Prostate gland (tissue), 2 donors: ENCODE results near the gene RPS6KA2. TPM values are rescaled to one million over a fixed set of nuclear protein-coding genes. Genes with fewer than 3 reads are reported as not detected.

ENCODE experiments used
- DNase-seq: peaks from one replicate; pipeline ENCODE4 v3.0.0-alpha.2; 2019; ENCODE audit warnings: low spot score
- H3K27ac ChIP-seq, 2 donors: fragments of 200-600 bp; sonication (generic); 2 replicates each; pipeline ENCODE4 v1.5.1; 2017 to 2019
- H3K27me3 ChIP-seq: fragments of 200-600 bp; sonication (generic); replicated peaks from 2 replicates; pipeline ENCODE4 v1.5.1; 2019; ENCODE audit not compliant: insufficient read depth
- H3K36me3 ChIP-seq, 2 donors: fragments of 200-600 bp; sonication (generic); 1 replicate in 1 of 2; 2 replicates in 1 of 2; pipeline versions ENCODE4 v1.5.1 to v1.8.1; 2017 to 2019
- H3K4me1 ChIP-seq: fragments of 200-600 bp; sonication (generic); replicated peaks from 2 replicates; pipeline ENCODE4 v1.5.1; 2019
- H3K4me3 ChIP-seq, 2 donors: fragments of 200-600 bp; sonication (generic); 2 replicates each; pipeline ENCODE4 v1.5.1; 2017 to 2019
- H3K9me3 ChIP-seq: fragments of 200-600 bp; sonication (generic); 2 replicates; pipeline ENCODE4 v1.5.1; 2017
- POLR2A ChIP-seq: fragments of 450-650 bp; IDR thresholded peaks from one replicate; pipeline ENCODE4 v1.6.1; 2016; ENCODE audit warnings: antibody characterized with exemption, mild to moderate bottlenecking
- POLR2AphosphoS5 ChIP-seq: sonication (generic); formaldehyde crosslinking; IDR thresholded peaks from one replicate; pipeline ENCODE4 v1.6.1; 2017; ENCODE audit warnings: antibody characterized with exemption
- WGBS: methylation state at CpG from one replicate; pipeline ENCODE4 v1.1.5; 2018; 5-methylcytosine and 5-hydroxymethylcytosine counted together
- intact Hi-C: fragments of 100-400 bp; cut with DNase I; formaldehyde crosslinking; loops from one replicate; pipeline ENCODE4 v1.14.2; 2022
- total RNA-seq, 2 donors: library from RNA; depleted of rRNA; stranded (reverse); fragments of >200 nt; gene quantifications; one replicate each; pipeline ENCODE4 v1.1.0, GENCODE V29; 2016
- TF ChIP-seq, protein P1 (sequence below), 4 experiments: fragments of 200-600 bp in 2 of 4; fragments of 450-650 bp in 2 of 4; sonication (generic) in 2 of 4; IDR thresholded peaks; 1 replicate in 3 of 4; 2 replicates in 1 of 4; pipeline ENCODE4 v1.5.1; 2016 to 2019; ENCODE audit warnings: antibody characterized with exemption in 4 of 4, mild to moderate bottlenecking in 2 of 4, moderate library complexity in 2 of 4

RPS6KA2 gene
- total RNA-seq, 2 donors from 2014 or later = 32.2 to 44.3 TPM

DNA sequence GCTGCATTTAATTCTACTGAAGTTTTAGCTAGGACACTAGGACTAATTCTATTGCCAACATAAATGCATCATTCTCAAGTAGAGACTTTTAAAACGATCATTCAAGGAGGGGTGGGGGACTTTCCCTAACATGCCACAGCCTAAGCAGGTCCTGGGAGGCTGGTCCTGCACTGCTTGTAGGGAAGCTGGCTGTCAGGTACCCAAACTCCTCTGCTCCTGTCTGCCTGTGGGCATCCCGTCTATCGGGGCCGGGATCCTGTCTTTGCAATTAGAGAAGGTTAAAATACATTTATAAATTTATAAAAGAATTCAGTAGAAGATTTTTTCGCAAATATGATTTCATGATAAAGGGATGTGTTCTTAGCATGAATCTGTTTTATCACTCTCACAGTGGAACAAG is 192.7 kb downstream of the RPS6KA2 start:
- TF ChIP-seq POLR2A = no peak
- TF ChIP-seq POLR2AphosphoS5 = no peak
- DNase-seq = no peak

DNA sequence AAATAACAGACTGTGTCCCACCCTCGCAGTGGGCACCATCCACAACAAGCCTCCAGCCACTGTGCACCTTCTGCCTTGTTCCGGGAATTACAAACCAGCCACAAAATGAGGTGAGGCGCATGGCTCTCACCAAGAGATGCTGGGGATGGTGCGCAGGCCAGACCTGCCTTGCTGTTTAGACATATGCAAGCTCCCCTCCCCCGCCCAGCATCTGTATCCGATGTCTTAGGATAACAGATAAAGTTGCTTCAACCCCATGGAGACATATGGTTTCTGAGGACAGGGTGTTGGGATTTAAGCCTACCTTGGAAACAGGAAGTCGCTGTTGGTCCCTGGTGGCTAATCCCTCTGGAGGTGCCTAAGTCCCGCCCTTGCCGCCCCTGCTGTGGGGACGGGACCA is 194.0 kb downstream of the RPS6KA2 start:
- no peak for DNase-seq
- TF ChIP-seq POLR2AphosphoS5 (no peak), POLR2A (no peak)
- TF ChIP-seq, protein P1, sequence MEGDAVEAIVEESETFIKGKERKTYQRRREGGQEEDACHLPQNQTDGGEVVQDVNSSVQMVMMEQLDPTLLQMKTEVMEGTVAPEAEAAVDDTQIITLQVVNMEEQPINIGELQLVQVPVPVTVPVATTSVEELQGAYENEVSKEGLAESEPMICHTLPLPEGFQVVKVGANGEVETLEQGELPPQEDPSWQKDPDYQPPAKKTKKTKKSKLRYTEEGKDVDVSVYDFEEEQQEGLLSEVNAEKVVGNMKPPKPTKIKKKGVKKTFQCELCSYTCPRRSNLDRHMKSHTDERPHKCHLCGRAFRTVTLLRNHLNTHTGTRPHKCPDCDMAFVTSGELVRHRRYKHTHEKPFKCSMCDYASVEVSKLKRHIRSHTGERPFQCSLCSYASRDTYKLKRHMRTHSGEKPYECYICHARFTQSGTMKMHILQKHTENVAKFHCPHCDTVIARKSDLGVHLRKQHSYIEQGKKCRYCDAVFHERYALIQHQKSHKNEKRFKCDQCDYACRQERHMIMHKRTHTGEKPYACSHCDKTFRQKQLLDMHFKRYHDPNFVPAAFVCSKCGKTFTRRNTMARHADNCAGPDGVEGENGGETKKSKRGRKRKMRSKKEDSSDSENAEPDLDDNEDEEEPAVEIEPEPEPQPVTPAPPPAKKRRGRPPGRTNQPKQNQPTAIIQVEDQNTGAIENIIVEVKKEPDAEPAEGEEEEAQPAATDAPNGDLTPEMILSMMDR (IDR thresholded peaks at IDR 0.05) = no peak
- Histone ChIP-seq H3K36me3 (no peaks in the 10 kb centered on the region), H3K4me3 (no peak overlapping the region), H3K27me3 (no peaks in the 10 kb centered on the region), H3K4me1 (no peaks in the 10 kb centered on the region), H3K27ac (no peak overlapping the region), H3K9me3 (no peaks in the 10 kb centered on the region)
- intact Hi-C loops = no loop called here
- 94% methylated on average over 10 of the region's 10 CpGs for WGBS

More for the DNA sequence above, 192.7 kb downstream of the RPS6KA2 start:
- no peak overlapping the region for H3K4me3 ChIP-seq
- H3K27ac ChIP-seq = no peak overlapping the region
- WGBS = 76% methylated on average over 5 of the region's 5 CpGs
- no peaks in the 10 kb centered on the region for H3K9me3 ChIP-seq
- H3K27me3 ChIP-seq = no peaks in the 10 kb centered on the region
- no peaks in the 10 kb centered on the region for H3K36me3 ChIP-seq
- intact Hi-C loops = no loop called here
- no peaks in the 10 kb centered on the region for H3K4me1 ChIP-seq

DNA sequence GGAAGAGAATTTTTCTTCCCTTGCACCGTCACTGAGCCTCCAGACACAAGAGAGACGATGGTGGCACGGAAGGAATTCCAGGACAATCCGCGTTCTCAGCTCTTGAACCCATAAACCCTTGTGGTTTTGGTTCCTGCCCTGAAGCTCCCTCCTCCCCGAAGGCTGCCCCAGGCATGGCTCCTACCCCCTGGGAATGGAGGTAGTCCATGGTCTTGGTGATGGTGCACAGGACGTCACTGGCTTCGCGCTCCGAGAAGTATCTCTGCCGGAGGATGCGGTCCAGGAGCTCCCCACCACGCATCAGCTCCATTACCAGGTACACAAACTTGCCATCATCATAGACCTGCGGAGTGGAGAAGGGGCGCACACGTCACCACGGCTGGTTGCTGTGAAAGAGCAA is 196.8 kb downstream of the RPS6KA2 start:
- 95% methylated on average over 17 of the region's 17 CpGs for WGBS
- intact Hi-C loops = no loop called here
- no peak for DNase-seq
- Histone ChIP-seq H3K27me3 (no peaks in the 10 kb centered on the region), H3K4me1 (no peaks in the 10 kb centered on the region), H3K4me3 (no peak overlapping the region), H3K36me3 (no peaks in the 10 kb centered on the region), H3K27ac (no peak overlapping the region), H3K9me3 (no peaks in the 10 kb centered on the region)
- TF ChIP-seq POLR2AphosphoS5 = no peak
- TF ChIP-seq POLR2A = no peak
- TF ChIP-seq, protein P1 (IDR thresholded peaks at IDR 0.05) = no peak

DNA sequence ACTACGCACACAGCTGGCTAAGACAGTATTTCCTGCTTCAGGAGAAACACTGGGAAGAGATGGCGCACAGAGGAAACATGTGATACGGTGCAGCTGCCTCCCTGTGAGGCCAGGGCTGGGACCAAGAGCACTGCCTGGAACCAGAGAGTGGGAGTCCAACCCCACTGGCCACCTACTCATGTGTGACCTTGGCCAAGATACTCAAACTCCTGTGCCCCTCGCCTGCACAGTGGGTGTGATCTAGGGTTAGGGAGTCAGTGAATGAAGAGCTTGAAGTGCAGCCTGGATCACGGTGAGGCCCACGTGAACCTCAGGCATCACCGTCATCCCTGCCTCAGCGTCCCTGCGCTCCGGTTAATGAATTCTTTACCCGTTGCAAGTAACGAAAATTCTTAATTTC is 202.6 kb downstream of the RPS6KA2 start:
- WGBS = 90% methylated on average over 12 of the region's 12 CpGs
- TF ChIP-seq POLR2AphosphoS5 = no peak
- TF ChIP-seq, protein P1 (IDR thresholded peaks at IDR 0.05) = no peak

GRCh38 chr6:166423781-166424180 is 203.3 kb downstream of the RPS6KA2 start:
- H3K36me3 ChIP-seq = no peaks in the 10 kb centered on the region
- intact Hi-C loops = no loop called here
- no peaks in the 10 kb centered on the region for H3K9me3 ChIP-seq
- DNase-seq = no peak
- no peaks in the 10 kb centered on the region for H3K27me3 ChIP-seq
- H3K27ac ChIP-seq = no peak overlapping the region
- TF ChIP-seq POLR2AphosphoS5 (no peak), POLR2A (no peak)
- TF ChIP-seq, protein P1 (IDR thresholded peaks at IDR 0.05) = no peak
- no peak overlapping the region for H3K4me3 ChIP-seq
- WGBS = 84% methylated on average over 7 of the region's 7 CpGs
- H3K4me1 ChIP-seq = no peaks in the 10 kb centered on the region

More for the DNA sequence above, 202.6 kb downstream of the RPS6KA2 start:
- Histone ChIP-seq H3K36me3 (no peaks in the 10 kb centered on the region), H3K27ac (no peak overlapping the region), H3K4me1 (no peaks in the 10 kb centered on the region), H3K27me3 (no peaks in the 10 kb centered on the region), H3K4me3 (no peak overlapping the region), H3K9me3 (no peaks in the 10 kb centered on the region)
- DNase-seq = no peak
- intact Hi-C loops = no loop called here
